Activated CD4-positive, CD25-positive, alpha-beta regulatory T cell treated with anti-CD3 and anti-CD28 coated beads, Interleukin-2, amount 50 U/mL, for 72 hours (primary cell): ENCODE data around the gene ATP2B2.

ENCODE experiments used
- DNase-seq: peaks from one replicate; pipeline ENCODE4 v3.0.0; 2021

The ATP2B2 gene

DNA sequence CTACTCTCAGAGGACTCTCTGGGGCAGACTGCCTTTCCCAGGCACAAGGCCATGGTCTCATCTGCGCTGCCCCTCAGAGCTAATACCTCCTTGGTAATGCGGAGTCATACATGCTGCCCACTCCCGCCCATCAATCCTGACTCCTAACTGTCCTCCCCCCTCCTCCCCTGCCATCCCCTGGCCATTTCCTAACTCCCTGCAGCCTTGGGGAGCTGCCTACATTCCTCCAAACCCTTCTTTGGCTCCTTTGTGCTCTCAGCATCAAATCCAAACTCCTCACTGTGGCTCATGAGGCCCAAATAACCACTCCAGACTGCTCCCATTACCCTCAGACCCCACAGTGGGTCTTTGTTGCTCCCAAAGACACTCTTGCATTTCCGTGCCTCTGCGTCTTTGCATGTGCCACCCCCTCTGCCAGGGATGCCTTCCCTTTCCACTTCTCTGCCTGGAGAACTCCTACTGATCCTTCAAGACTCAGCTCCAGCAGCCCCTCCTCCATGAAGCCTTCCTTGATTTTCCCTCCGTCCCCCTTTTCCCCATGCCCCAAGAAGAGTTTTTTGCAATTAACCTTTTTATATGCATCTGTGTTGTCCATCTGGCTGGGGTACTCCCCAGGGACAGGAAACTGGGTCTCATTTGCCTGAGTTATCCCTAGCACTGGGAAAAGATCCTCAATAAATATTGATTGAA, 5.5 kb upstream of the ATP2B2 start:
- DNase-seq: no peak

GRCh38 chr3:10510086-10510742, 4.8 kb upstream of the ATP2B2 start:
- DNase-seq: no peak

DNA sequence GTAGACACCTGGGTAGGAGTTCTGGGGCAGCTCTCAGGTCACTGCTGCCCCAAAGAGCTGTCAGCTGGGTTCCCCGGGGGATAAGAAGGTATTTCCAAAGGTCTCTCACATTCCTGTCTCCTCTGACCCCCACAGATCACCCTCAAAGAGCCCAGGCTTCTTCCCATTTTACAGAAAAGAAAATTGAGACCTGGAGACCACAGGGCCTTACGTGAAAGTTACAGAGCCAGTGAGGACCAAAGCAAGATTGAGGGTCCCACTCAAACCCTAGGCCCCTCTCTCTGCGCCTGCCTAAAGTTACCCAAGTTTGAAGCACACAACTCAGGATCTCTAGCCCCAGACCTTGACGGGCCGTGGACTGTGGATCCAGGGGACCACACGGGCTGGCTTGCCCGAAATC, 3.9 kb upstream of the ATP2B2 start:
- DNase-seq: no peak

DNA sequence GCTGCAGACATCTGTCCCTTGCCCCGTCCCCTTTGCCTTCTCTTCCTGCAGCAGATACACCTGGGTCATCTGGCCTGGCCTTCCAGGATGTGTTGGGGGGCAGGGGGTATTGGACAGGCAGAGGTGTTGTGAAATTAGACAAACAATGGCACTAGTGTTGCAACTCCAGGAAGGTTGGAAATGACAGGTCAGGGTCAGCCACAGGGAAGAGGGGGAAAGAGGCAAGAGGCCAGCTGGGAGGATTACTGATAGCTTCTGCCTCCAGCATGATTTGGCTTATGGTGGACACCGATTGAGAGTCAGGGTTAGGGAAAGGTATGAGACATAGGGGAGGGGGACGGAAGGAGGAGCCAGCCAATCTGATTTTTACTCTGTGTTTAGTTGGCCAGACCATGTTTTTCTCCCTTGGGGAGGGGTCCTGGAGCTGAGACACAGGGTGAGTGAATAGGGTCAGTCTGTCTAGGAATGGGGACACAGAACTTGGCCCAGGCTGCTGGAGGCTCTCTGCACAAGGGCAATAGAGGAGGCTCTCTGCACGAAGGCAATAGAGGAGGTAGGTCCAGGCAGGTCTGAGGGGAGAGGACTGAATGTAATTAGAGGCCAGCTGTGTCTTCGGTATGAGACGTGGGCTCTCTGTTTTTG, 3.4 kb upstream of the ATP2B2 start:
- no peak for DNase-seq

DNA sequence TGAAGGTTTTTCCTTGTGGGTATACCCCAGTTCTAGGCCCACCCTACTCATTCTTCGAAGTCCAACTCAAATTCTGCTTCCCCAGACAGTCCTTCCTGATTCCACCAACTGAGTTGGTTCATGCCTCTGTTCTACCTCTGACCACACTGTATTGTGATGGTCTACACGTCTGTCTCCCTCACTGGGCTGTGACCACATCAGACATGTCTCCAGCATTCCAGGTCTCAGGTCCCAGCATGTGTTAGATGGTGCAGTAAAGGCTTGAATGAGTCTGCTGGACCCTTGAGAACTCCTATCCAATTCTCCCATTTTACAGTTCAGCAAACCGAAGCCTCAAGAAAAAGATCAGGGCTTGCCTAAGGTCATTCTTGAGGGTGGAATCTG, 2.8 kb upstream of the ATP2B2 start:
- DNase-seq: no peak

DNA sequence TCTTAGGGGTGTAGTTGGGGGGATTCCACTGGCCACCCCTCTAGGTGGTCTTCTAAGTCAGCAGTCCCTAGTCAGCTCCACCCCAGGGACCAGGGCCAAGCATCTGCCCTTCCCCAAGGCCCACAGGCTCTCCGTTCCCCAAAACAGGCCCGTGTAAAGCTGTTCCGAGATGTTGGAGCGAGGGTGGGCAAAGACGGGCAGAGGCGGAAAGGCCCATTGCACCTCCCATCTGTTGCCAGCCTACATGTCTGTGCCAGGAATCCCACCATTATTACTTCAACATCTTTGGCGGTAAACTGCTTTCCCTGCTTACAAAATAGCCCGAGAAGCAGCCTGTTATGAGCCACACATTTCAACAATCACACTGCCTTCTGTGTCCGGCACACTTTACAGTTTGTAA, 1.9 kb upstream of the ATP2B2 start:
- no peak for DNase-seq

DNA sequence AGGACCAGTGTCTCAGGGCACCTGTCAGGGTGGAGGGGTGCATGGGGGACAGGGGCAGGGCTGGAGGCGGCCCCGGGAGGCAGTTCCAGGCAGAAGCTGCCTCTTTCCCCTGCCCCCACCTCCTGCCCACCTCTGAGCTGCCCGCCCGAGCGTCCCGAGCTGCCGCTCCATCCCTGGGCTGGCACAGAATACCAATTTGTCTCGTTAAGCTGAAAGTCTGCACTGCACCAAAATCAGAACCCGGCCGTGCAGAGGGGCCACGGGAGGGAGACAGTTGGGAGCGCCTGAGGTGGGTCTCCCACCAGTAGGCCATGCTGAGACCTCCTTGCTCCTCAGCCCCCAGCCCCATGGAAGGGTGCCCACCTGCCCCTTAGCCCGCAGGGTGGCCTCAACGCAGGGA, 1.3 kb upstream of the ATP2B2 start:
- DNase-seq: no peak

GRCh38 chr3:10505791-10506585, 602 bp upstream of the ATP2B2 start:
- no peak for DNase-seq

GRCh38 chr3:10504171-10505049, 976 bp downstream of the ATP2B2 start:
- no peak for DNase-seq

DNA sequence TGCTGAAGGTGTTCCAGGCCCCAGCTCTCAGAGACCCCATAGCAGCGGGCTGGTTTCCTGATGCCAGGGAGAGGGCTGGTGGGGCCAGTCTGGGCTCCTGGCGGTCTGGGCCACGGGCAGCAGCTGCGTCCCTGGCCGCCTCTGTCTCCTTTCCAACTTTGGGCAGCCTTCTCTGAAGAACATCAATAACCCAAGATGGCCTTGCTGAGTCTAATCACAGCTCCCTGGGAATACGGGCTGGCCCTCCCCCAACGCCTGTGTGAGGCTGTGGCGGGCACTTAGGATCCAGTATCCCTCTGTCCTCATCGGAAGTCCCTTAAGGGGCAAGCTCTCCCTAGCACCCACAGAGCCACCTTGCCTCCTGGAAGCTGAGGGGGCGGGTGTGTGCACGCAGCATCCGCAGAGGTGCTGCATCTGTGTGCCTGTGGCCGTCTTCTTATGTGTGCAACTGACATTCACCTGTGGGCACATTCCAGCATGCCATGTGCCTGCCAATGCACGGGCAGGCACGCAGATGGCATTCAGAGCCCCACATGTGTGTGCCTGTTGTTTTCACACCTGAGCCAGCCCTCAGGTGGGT, 2.1 kb downstream of the ATP2B2 start:
- DNase-seq: no peak

DNA sequence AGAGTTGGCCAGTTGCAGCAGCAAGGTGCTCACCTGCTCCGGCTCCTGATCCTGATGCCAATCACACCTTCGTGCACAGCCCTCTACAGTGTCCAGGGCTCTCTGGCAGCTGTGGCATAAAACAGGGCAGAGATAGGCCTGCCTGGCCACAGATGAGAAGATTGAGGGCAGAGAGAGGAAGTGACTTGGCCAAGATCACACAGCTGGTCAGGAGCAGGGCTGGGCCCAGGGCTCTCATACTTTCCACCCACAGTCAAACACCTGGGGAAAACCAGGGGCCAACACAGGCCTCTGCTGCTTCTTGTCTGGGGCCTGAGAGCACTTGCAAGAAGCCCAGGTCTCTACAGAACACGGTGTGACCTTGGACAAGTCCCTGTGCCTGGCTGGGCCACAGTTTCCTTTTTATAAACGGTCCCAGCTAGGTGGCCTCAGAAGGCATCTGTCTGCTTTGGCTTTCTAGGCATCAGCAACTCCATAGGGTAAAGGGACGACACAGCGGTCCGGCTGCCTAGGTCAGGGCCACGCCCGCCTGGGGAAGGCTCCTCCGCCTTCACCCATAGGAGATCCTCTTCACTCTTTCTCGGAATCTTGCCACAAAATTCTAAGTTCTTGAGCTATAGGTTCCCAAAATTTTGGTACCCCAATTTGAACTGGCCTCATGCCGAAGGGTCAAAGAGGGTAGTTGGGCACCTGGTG, 3.1 kb downstream of the ATP2B2 start:
- no peak for DNase-seq

- no peak for DNase-seq
Observed at GRCh38 chr3:10501664-10502052, 3.7 kb downstream of the ATP2B2 start.

DNA sequence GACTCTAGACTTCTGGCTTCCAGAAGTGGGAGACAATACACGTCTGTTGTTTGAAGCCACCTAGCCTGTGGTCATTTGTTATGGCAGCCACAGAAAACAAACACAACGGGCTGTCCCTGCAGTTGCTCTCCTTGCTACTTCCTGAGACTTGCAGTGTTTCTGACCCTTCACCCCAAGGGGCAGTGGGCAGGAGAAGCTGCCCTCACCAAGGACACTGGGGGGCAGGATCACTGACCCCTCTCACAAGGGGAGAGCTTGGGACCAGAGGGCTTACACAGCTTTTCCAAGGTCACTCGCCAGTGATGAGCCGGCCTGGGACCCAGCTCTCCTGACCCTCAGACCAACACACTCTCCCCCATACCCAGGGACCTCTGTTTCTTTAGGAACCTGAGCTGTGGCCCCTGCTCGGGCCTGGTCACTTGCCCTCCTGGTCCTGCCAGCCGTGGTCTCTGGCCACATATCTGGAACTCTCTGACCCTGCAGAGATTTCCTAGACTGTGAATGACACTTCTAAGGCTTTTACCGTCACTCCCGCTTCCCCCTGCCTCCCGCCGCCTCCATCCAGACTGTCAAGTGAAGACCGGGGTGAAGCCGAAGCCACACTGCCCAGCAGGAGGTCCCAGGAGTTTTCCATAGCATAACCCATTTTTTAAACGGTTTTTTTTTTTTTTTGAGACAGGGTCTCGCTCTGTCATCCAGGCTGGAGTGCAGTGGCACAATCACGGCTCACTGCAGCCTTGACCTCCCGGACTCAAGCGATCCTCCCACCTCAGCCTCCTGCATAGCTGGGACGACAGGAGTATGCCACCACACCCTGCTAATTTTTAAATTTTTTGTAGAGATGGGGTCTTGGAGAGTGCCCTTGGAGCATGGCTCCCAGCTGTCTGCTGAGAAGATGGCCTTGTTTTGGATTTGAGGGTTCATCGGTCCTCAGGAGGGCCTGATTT, 4.4 kb downstream of the ATP2B2 start:
- DNase-seq: no peak

GRCh38 chr3:10498271-10498670, 7.1 kb downstream of the ATP2B2 start:
- DNase-seq: no peak

GRCh38 chr3:10497439-10497838, 7.9 kb downstream of the ATP2B2 start:
- DNase-seq: no peak

GRCh38 chr3:10496121-10496863, 9.1 kb downstream of the ATP2B2 start:
- no peak for DNase-seq

DNA sequence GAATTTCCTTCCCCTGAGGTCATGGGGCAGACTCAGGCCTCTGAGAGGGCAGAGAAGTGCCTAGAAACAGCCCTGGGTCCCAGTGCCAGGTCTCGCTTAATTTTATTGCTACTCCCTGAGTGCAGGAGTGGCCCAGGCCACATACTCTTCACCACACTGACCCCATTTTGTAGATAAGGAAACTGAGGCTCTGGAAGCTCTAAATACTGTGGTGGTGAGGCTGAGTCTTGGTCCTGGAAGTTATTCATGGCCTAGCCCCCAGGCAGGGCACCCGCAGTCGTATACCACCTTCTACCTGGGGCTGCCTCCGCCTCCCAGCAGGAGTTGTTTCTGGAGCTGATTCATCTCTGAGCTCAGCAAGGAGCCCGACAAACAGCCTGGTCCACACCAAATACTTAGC, 9.8 kb downstream of the ATP2B2 start:
- no peak for DNase-seq

DNA sequence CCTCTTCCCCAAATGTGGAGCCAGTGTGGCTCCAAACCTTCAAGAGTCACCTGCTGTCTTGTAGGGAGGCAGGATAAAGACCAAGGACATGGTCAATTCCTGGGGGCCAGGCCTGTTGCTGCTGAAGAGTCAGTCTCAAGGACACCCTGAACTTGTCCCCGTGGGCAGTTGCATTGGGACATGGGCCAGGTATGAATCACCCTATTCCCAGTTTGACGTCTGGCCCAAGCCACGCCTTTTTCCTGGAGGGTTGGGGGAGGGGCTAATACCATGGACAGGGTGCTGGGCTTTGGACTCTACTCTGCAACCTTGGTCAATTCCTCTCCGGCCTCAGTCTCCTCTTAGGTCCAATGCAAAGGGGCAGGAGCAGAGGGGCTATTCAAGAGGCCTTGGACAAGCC, 10.4 kb downstream of the ATP2B2 start:
- no peak for DNase-seq

DNA sequence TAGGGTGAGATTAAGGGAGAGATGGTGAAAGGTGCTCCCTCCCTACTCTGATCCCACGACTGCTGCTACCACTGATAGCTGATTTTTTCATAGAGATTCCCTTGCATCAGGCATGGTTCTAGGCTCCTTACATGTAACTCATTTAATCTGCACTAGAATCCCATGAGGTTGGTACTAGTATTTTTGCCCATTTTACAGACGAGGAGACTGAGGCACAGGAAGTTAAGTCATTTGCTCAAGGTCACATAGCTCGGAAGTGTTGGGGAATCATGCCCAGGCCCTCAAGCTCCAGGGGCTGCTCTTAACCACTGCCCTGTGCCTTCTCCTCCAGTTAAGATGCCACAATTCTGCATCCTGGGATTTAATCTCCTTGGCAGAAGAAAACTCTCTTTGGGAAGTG, 11.2 kb downstream of the ATP2B2 start:
- DNase-seq: no peak

DNA sequence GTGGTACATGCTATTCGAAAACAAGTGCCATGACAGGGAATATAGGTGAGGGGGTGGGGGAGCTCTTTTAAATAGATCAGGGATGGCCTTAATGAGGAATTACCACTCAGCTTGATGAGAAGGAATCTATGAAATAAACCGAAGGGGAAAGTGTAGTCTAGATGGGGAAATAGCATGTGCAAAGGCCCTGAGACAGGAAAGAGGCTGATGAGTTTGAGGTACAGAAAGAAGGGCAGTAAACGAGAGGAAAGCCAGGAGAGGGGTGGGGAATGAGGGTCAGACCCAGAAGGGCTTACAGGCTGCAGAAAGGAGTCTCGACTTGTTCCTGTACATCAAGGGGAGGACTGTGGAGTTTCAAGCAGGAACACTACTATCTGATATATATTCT, 12.2 kb downstream of the ATP2B2 start:
- no peak for DNase-seq
